Umbilical cord (tissue), 2 donors: ENCODE measurements around the gene ADAT3. TPM values are rescaled to one million over a fixed set of nuclear protein-coding genes. Genes with fewer than 3 reads are reported as not detected.

Experiments
- DNase-seq: peaks from one replicate; pipeline ENCODE4 v3.0.0-alpha.2; 2015; ENCODE audit warnings: low spot score
- total RNA-seq: library from RNA; depleted of rRNA; stranded (reverse); fragments of >200 nt; gene quantifications from one replicate; pipeline ENCODE4 v1.2.3, GENCODE V29; 2014; ENCODE audit warnings: low replicate concordance; ENCODE audit not compliant: insufficient read depth

The ADAT3 gene
- total RNA-seq, 1 donor from 2014 or later: 7.5 TPM

DNA sequence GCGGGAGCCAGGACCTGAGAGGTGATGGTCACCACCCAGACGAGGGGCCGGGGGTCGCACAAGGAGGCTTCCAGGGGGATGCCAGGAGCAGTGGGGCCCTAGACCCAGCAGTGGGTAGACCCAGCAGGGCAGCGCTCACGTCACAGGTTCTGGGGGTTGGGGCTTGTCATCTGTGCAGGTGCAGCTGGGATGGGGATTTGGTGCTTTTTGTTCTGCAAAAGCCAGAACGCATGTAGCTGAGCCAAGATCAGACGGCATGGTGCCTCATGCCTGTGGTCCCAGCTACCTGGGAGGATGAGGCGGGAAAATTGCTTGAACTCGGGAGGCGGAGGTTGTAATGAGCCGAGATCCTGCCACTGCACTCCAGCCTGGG, 50.9 kb downstream of the ADAT3 start:
- no peak for DNase-seq

DNA sequence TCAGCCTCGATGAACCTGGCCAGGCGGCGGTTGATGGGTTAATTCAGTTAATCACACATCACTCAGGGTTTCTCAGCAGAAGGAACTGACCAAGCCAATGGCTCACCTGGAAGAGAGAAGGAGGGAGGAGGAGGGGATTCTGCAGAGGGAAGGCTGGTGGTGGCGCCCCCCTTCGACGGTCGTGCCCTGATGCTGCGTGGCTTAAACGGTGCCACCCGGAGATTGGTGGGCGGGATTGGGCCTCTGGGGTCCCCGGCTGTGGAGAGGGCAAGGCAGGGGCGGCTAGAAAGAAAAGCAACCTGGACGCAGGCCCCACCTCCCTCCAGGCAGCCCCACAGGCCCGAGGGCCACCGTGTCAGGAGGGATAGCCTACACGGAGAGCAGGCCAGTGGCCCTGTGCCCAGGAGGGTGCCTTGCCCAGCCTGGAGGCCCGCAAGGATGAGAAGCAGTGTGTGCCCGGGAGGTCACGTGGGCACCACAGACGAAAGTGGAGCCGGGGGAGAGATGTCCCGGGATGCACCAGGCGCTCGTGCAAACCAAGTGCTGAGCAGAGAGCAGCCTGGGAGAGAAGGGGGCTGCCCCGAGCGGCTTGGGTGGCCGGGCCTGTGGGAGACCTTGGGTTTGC, 51.8 kb downstream of the ADAT3 start:
- DNase-seq: no peak

DNA sequence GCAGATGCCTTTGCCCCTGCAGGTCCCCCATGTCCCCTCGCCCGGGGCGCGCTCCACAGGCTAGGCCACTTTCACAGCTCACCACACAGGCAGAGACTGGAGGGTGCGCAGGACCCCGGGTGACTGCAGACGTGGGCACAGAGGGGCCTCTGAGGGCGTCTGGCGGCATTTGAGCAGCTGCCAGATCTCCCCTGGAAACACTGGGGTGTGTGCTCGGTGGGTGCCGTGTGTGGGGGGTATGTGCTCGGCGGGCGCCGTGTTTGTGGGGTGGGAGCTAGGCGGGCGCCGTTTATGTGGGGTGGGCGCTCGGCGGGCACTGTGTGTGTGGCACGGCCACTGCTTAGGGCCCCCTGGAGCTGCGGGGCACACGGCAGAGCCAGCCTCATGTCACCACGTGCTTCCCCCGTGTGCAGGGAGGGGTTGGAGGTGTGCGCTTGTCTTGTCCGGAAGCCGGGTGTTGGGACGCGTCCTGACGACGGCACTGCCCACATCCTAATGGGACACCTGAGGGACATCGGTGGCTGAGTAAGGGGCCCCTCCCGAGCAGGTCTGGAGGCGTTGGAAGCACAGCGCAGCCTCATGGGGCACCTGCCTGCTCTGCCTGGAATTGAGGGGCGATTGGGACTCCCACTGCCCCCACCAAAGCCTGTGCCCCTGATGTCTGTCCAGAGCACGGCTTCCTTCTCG, 52.5 kb downstream of the ADAT3 start:
- no peak for DNase-seq

DNA sequence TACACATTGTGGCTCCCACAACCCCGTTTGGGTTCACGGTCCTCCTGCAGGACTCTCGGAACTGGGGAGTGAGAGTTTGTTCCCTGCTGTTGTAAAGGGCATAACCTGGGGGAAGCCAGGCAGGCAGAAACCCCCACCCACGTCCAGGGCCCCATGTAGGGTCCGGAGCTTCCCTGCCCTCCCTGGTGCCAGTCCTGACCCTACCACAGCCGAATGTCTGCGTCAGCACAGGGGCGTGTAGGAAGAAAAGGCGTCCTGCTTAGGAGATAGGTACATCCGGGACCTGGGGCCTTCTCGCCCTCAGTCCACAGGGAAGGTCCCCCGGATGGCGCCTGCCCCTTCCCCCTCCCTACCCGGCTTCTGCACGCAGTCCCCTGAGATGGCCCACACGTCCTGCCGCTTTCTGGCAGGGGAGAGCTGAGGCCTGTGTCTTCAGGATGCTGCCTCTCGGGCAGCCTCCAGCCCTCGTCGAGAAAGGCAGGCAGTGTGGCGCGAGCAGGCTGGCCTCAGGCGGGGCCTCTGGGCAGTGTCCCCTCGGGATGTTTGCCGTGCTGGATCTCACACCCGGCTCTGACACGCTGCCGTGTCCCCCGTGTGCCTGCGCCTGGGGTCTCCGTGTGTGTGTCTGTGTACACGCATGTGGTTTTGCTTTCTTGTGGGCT, 54.9 kb downstream of the ADAT3 start:
- no peak for DNase-seq

DNA sequence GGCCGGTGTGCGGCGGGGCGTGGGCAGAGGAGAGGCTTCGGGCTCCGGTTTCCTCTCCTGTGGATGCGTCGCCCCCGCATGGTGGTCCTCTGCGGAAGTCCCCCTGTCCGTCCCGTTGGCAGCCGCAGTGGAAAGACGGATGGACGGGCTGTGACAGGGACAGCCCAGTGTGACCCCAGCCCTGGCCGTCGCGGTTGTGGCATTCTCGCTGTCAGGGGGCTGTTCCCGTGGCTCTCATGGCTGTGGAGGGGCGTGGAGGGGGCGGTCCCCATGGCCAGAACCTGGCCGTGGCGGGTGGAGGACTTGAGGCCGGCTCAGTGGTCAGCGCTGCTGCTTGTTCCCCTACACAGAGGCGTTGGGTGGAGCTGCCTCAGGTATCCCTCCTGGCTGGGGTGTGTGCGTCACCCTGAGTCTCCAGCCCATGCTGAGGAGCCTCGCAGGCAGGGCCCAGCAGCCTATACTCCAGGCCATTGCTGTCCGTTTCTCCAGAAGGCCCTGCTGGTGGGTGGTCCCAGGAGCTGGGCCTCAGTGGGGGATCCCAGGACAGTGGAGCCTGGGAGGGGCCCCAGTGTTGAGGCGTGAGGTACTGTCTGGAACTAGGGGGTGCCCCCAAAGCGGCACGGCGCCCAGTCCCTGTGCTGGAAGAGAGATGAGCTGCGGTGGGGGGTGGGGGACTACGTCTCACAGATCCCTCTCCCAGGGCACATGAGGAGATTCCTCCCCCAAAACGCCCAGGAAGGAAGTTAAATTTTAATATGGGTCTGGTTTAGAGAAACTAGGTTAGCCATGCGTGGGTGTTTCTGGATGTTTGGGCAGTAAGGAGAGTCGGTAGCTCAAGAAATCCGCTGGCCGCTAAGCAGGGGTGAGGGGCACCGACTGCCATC, 56.0 kb downstream of the ADAT3 start:
- DNase-seq: no peak

DNA sequence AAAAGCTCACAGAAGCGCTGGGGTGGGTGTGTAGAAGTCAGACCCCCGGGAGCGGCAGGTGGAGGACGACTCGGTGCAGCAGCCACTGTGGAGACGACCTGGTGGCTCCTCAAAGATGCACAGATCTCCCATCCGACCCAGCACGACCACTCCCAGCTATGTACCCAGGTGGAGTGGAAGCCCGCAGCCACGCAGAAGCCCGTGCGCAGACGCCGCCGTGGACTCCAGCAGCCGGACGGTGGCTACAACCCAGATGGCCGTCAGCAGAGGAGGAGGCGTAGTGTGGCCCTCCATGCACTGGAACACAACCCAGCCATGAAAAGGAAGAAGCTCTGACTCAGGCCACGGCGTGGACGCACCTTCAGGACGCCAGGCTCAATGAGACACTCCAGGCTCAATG, 57.5 kb downstream of the ADAT3 start:
- no peak for DNase-seq

Other genes with a start within 250 kb of the ADAT3 start
- 0.48 TPM for gene ONECUT3, start 151.9 kb upstream of the ADAT3 start, total RNA-seq
- 1.9 TPM for gene ATP8B3, start 93.1 kb upstream of the ADAT3 start, total RNA-seq
- gene REXO1, start 56.9 kb upstream of the ADAT3 start, total RNA-seq: 3.1 TPM
- 0.96 TPM for gene KLF16, start 41.8 kb upstream of the ADAT3 start, total RNA-seq
- gene ABHD17A, start 19.9 kb upstream of the ADAT3 start, total RNA-seq: 86.4 TPM
- 16.4 TPM for gene SCAMP4, start within 50 bp of the ADAT3 start, total RNA-seq
- 51.0 TPM for gene CSNK1G2, start 35.8 kb downstream of the ADAT3 start, total RNA-seq
- gene BTBD2, start 110.3 kb downstream of the ADAT3 start, total RNA-seq: 31.8 TPM
- gene MKNK2, start 145.8 kb downstream of the ADAT3 start, total RNA-seq: 17.8 TPM
- gene MOB3A, start 190.9 kb downstream of the ADAT3 start, total RNA-seq: 7.7 TPM
- 1.2 TPM for gene IZUMO4, start 191.5 kb downstream of the ADAT3 start, total RNA-seq
- 46.0 TPM for gene AP3D1, start 246.2 kb downstream of the ADAT3 start, total RNA-seq